ENCODE data around the gene NFIX.

The NFIX gene

DNA sequence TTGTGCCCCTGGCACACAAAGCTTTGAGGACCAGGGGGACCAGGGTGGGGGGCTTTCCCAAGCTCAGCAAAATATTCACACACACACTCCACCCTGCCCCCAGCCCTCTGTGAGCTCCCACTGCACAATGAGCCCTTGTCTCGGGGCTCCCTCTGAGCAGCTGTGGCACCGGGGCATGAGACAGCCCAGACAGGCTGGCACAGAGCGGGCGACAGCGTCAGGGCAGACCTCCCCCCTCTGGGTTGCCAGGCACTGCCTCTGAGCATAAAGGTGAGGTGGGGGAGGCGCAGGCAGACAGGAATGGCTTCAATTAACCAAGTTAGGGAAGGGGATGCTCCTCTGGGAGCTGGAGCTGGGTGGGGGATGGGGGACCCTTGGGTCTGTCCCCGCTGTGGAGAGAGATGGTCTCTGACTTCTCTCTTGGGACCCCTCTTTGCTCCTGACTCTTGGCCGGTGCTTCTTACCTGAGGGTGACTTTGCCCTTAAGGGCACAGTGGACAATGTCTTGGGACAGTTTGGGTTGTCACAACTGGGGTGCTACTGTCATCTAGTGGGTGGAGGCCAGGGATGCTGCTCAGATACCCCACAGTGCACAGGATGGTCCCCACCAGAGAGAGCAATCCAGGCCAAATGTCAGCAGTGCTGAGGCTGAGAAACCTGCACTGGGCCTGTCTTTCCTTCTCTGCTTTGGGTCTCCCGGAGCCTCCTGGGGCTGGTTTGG is 77.1 kb downstream of the NFIX start:
- no peak for DNase-seq (ENCODE audit: low read depth)

- no peak for DNase-seq (ENCODE audit: low read depth)
These were observed 78.0 kb downstream of the NFIX start for GRCh38 chr19:13073263-13073662.

GRCh38 chr19:13074378-13074777 is 79.1 kb downstream of the NFIX start:
- DNase-seq (ENCODE audit: low read depth), result no peak

GRCh38 chr19:13076320-13076719 is 81.0 kb downstream of the NFIX start:
- no peak for DNase-seq (ENCODE audit: low read depth)

DNA sequence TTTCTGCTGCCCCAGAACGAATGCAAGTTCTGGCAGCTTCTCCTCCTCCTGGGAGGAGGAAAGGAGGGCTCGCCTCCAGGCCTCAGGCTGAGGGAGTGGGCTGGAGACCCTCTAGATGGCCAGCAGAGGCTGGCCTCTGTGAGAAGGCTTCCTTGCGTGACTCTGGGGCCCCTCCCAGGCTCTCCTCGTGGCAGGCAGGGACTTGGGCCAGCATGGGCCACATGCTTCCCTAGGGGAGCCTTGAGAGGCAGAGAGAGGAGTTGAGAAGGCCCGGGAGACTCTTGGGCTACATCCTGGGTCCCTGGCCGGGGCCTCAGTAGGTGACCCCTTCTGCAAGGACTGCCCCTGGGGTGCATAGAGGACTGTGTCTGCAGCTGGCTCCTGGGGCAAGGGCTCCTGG is 81.5 kb downstream of the NFIX start:
- DNase-seq (ENCODE audit: low read depth), result no peak

DNA sequence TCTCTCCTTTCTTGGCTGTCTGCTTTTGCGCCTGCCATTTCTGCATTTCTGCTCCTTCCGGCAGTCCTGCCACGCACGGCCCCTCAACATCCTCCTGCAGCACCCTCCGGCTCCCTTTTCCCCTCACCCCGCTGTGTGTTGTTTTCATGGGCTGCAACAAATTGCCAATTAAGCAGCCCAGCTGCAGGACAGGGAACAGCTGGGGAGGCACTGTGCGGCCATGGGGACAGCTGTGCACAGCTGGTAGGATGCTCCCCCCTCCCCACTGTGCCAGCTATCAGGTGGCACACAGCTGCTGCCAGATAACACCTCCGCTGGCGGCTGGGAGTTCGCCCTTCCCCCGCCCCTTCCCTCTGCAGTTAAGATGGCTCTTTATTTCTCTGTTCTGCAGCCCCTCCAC is 82.0 kb downstream of the NFIX start:
- no peak for DNase-seq (ENCODE audit: low read depth)

GRCh38 chr19:13078381-13078780 is 83.1 kb downstream of the NFIX start:
- DNase-seq (ENCODE audit: low read depth), result no peak

DNA sequence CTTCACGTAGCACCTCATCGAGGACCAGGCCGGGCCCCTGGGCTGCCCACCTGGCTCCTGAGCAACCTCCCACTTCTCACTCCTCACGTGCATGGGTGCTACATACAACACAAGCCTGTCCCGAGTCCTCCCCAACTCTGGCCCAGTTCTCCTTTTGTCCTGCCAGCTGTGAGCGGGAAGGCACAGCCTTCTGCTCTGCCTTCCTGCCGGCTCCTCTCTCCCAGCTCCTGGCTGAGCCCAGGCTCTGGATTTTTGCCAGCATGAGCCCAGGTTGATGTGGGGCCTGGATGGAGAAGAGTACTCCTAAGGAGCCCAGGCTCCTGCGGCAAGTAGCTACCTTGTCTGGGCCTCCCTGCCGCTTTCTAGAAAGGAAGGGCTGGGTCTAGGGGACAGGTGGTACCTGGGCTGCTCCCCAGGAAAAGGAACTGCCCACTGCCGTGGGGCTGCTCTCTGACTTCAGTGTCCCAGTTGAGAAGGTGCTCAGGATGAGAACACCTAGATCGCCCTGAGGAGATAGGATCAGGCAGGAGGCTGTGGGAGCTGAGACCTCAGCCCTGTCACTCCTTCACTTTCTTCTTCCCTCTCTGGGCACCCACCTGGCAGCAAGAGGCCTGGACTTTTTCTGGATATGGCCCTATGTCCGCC is 83.7 kb downstream of the NFIX start:
- no peak for DNase-seq (ENCODE audit: low read depth)

GRCh38 chr19:13079542-13079986 is 84.3 kb downstream of the NFIX start:
- no peak for DNase-seq (ENCODE audit: low read depth)

GRCh38 chr19:13082192-13083007 is 87.1 kb downstream of the NFIX start:
- DNase-seq (ENCODE audit: low read depth), result no peak

DNA sequence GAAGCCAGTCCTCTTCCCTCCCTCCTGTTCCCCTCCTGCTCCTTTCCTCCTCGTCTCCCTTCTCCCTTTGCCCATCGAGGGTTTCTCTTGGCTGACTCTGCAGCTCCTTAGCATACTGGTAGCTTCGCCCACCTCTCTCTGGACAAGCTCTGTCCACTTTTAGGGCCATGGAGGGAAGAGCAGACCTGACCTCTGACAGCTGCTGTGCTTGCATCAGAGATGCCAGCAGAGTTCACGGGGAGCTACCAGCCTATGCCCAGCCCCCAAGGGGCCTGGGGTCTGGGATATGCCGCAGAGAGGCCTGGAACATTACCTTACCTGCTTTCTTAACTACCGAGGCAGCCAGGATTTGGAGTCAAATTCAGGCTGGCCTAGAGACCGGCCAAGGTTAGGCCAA is 87.7 kb downstream of the NFIX start:
- no peak for DNase-seq (ENCODE audit: low read depth)

- DNase-seq (ENCODE audit: low read depth), result no peak
These were observed 88.4 kb downstream of the NFIX start for GRCh38 chr19:13083627-13084026.

- no peak for DNase-seq (ENCODE audit: low read depth)
These were observed 90.4 kb downstream of the NFIX start for GRCh38 chr19:13085666-13086065.

- no peak for DNase-seq (ENCODE audit: low read depth)
These were observed 91.1 kb downstream of the NFIX start for GRCh38 chr19:13086341-13086740.

GRCh38 chr19:13087295-13087694 is 92.0 kb downstream of the NFIX start:
- DNase-seq (ENCODE audit: low read depth), result no peak

GRCh38 chr19:13087795-13088537 is 92.7 kb downstream of the NFIX start:
- DNase-seq (ENCODE audit: low read depth), result no peak

DNA sequence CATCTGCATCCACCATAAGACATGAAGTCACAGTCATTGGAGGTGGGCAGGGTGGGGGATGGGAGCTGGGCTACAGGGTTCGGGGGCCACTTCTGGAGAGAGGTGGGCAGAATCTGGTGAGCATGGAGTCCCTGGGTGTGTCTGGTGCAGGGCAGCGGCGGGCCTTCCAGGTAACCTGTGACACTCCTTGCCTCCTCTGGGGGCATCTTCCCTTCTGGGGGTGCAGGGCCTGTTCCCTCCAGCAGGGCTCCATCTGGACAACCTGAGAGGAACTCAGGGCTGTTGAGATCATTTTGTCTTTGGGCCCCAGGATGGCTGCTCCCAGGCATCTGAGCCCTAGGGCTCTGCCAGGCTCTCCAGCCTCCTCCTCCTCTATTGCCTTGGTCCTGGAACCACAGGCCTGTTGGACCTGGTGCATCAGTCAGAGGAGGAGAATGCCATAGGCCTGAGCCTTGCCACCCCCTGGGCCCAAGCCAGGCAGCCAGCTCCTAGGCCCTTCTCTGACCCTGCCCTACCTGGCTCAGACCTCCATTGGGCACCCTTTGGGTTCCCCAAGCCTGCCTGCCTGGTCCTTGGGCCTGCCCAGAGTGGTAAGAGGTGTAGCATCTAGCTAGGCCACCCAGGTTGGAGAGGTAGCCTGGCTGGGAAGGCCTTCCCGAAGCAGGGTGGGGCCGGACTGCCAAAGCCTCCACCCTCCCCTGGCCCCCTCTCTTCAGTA is 94.0 kb downstream of the NFIX start:
- no peak for DNase-seq (ENCODE audit: low read depth)

DNA sequence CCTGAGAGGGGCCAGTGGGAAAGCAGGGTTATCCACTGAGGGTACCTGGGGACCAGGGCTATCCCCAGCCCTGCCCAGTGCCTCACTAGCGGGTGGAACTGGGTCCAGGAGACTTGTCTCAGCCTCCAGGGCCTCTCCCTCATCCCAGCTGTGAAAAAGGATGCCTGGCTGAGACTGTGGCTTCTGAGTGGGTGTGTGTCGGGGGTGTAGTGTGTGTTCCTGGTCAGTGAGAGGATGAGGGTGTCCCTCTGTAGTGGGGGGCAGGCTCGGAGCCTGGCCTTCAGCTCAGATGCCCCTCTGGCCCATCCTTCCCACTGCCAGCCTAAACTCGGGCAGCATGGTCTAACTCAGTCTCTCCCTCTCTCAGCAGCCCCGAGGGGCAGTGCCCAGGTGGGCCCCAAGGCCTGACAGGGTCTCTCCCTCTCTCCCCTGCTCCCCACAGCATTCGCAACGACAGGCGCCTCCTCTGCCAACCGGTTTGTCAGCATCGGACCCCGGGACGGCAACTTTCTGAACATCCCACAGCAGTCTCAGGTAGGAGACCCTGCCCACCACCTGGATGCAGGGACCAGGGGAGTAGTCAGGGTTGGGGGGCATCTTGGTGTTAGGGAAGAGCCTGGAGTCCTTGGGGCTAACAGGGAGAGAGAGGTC is 94.7 kb downstream of the NFIX start:
- DNase-seq (ENCODE audit: low read depth), result no peak

DNA sequence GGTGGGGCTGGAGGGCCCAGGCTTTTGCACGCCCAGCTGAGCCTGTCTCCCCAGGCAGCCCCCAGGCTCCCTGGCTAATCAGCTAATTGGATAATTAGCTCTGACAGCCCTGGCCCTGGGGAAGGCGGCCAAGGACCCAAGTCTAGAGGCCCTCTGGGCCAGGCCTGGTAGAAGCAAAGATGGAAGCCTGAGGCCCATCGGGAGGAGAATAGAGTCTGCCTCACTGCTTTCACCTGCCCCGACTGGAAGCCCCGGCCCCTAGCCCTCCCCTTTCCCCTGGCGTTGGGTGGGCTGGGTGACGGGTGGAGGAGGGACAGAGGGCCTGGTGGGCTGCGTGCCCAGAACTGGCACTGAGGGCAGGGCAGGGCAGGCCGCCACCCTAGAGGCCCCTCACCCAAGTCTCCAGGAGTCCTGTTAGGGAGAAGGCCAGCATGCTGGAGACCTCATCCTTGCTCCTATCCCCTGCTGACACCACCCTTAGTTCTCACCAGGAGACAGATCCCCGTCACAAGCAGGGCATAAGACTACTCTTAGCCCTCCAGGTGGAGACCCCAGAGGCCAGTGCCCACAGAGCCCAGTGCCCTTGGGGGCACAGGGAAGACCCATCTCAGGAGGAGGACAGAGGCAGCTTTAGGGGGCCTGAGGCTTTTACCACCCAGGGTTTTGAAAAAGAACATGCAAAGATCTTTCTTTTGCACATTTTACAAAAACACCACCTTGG is 95.4 kb downstream of the NFIX start:
- DNase-seq (ENCODE audit: low read depth), result no peak

- no peak for DNase-seq (ENCODE audit: low read depth)
These were observed 96.3 kb downstream of the NFIX start for GRCh38 chr19:13091400-13092157.
